T follicular helper cell (primary cell): ENCODE data around the gene PLEKHA7.
"Not testable (repeated sequence)": the region's sequence is repeated elsewhere in the genome, so short reads cannot be mapped to it uniquely, and the experiment has no call there.

Experiments used
- DNase-seq: peaks from one replicate; pipeline ENCODE4 v3.0.0-alpha.2; 2020; ENCODE audit warnings: low read depth

The PLEKHA7 gene

GRCh38 chr11:16904761-16905160, 109.5 kb downstream of the PLEKHA7 start:
- DNase-seq = not testable (repeated sequence)

- no peak for DNase-seq
Measured at GRCh38 chr11:16902781-16903378, 111.3 kb downstream of the PLEKHA7 start.

GRCh38 chr11:16902182-16902581, 112.0 kb downstream of the PLEKHA7 start:
- no peak for DNase-seq

- DNase-seq = no peak
Measured at GRCh38 chr11:16900491-16900890, 113.7 kb downstream of the PLEKHA7 start.

GRCh38 chr11:16899708-16900303, 114.4 kb downstream of the PLEKHA7 start:
- DNase-seq = no peak

GRCh38 chr11:16898274-16898985, 115.8 kb downstream of the PLEKHA7 start:
- no peak for DNase-seq

- no peak for DNase-seq
Measured at GRCh38 chr11:16897470-16898061, 116.6 kb downstream of the PLEKHA7 start.

GRCh38 chr11:16896729-16897469, 117.3 kb downstream of the PLEKHA7 start:
- no peak for DNase-seq

GRCh38 chr11:16895306-16895705, 118.9 kb downstream of the PLEKHA7 start:
- DNase-seq = no peak

GRCh38 chr11:16893456-16894066, 120.7 kb downstream of the PLEKHA7 start:
- no peak for DNase-seq

GRCh38 chr11:16891964-16892363, 122.2 kb downstream of the PLEKHA7 start:
- DNase-seq = no peak

GRCh38 chr11:16891165-16891564, 123.0 kb downstream of the PLEKHA7 start:
- DNase-seq = no peak

GRCh38 chr11:16890442-16890841, 123.8 kb downstream of the PLEKHA7 start:
- DNase-seq = no peak

- DNase-seq = no peak
Measured at GRCh38 chr11:16889905-16890304, 124.3 kb downstream of the PLEKHA7 start.

GRCh38 chr11:16889010-16889409, 125.2 kb downstream of the PLEKHA7 start:
- not testable (repeated sequence) for DNase-seq

GRCh38 chr11:16887887-16888286, 126.3 kb downstream of the PLEKHA7 start:
- DNase-seq = not testable (repeated sequence)

GRCh38 chr11:16883174-16883573, 131.0 kb downstream of the PLEKHA7 start:
- no peak for DNase-seq

GRCh38 chr11:16881766-16882165, 132.4 kb downstream of the PLEKHA7 start:
- no peak for DNase-seq

- no peak for DNase-seq
Measured at GRCh38 chr11:16881074-16881709, 133.0 kb downstream of the PLEKHA7 start.

- no peak for DNase-seq
Measured at GRCh38 chr11:16880184-16880801, 133.9 kb downstream of the PLEKHA7 start.

- no peak for DNase-seq
Measured at GRCh38 chr11:16879690-16880089, 134.5 kb downstream of the PLEKHA7 start.
